Measurements from ENCODE around the gene SLC11A2.

DNA sequence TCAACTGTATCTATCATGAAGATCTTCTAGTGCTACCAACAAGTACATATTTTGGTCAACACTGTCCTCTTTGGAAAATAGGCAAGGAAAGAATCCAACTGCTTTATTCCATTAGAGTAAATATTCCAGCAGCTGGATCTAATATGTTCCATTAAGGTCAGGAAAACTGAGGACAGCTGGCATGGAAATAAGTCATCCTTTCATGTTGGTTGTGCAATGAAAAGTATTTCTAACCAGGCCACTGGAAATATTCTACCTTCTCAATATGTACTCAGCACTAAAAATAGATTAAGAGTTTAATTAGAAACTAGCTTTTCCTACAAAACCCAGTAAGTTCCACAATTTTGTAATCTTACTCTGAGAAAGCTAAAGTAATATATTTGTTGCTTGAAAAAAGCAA lies 54.2 kb downstream of the SLC11A2 start:
- TF ChIP-seq MAFK (IDR thresholded peaks at IDR 0.05; ENCODE audit: low read length), result no peak
- TF ChIP-seq, protein P1, sequence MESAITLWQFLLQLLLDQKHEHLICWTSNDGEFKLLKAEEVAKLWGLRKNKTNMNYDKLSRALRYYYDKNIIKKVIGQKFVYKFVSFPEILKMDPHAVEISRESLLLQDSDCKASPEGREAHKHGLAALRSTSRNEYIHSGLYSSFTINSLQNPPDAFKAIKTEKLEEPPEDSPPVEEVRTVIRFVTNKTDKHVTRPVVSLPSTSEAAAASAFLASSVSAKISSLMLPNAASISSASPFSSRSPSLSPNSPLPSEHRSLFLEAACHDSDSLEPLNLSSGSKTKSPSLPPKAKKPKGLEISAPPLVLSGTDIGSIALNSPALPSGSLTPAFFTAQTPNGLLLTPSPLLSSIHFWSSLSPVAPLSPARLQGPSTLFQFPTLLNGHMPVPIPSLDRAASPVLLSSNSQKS (CRISPR knock-in tag; IDR thresholded peaks at IDR 0.05), result no peak
- no peak for TF ChIP-seq TEAD2 (tag; IDR thresholded peaks at IDR 0.05)
- TF ChIP-seq GTF2F1 (IDR thresholded peaks at IDR 0.05; ENCODE audit: low read depth, low read length), result no peak
- TF ChIP-seq, protein P2, sequence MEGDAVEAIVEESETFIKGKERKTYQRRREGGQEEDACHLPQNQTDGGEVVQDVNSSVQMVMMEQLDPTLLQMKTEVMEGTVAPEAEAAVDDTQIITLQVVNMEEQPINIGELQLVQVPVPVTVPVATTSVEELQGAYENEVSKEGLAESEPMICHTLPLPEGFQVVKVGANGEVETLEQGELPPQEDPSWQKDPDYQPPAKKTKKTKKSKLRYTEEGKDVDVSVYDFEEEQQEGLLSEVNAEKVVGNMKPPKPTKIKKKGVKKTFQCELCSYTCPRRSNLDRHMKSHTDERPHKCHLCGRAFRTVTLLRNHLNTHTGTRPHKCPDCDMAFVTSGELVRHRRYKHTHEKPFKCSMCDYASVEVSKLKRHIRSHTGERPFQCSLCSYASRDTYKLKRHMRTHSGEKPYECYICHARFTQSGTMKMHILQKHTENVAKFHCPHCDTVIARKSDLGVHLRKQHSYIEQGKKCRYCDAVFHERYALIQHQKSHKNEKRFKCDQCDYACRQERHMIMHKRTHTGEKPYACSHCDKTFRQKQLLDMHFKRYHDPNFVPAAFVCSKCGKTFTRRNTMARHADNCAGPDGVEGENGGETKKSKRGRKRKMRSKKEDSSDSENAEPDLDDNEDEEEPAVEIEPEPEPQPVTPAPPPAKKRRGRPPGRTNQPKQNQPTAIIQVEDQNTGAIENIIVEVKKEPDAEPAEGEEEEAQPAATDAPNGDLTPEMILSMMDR (IDR thresholded peaks at IDR 0.05 in 2 of 3, conservative IDR thresholded peaks at IDR 0.05 in 1 of 3; ENCODE audit: insufficient read depth in 2 of 3, low read depth in 1 of 3, low read length in 3 of 3), result no peak
- no peak for TF ChIP-seq MCM3 (IDR thresholded peaks at IDR 0.05)
- no peak for TF ChIP-seq PCBP2 (IDR thresholded peaks at IDR 0.05; ENCODE audit: low read depth, low read length, poor library complexity, severe bottlenecking)
- TF ChIP-seq POLR2A (conservative IDR thresholded peaks at IDR 0.05), result no peak
- TF ChIP-seq KDM5B (IDR thresholded peaks at IDR 0.05; ENCODE audit: insufficient replicate concordance, low read depth, low read length), result no peak
- TF ChIP-seq, protein P3, sequence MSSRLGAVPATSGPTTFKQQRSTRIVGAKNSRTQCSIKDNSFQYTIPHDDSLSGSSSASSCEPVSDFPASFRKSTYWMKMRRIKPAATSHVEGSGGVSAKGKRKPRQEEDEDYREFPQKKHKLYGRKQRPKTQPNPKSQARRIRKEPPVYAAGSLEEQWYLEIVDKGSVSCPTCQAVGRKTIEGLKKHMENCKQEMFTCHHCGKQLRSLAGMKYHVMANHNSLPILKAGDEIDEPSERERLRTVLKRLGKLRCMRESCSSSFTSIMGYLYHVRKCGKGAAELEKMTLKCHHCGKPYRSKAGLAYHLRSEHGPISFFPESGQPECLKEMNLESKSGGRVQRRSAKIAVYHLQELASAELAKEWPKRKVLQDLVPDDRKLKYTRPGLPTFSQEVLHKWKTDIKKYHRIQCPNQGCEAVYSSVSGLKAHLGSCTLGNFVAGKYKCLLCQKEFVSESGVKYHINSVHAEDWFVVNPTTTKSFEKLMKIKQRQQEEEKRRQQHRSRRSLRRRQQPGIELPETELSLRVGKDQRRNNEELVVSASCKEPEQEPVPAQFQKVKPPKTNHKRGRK (tag; IDR thresholded peaks at IDR 0.05), result no peak
- TF ChIP-seq ZNF263 (CRISPR knock-in tag; IDR thresholded peaks at IDR 0.05; ENCODE audit: borderline replicate concordance), result no peak
- no peak for TF ChIP-seq TAF1 (IDR thresholded peaks at IDR 0.05; ENCODE audit: control insufficient read depth, extremely low read depth, insufficient read depth, low read length, severe bottlenecking)
- TF ChIP-seq POLR2AphosphoS2 (IDR thresholded peaks at IDR 0.05; ENCODE audit: low read length), result no peak
